GM19467 (cell line): ENCODE data around the gene ADAM15.

ENCODE experiments used
- ATAC-seq: cut with Tn5 transposase; IDR thresholded peaks from one replicate; pipeline ENCODE4 v1.9.1; 2021; ENCODE audit warnings: mild to moderate bottlenecking, moderate library complexity; ENCODE audit not compliant: unreplicated experiment

ADAM15 gene

GRCh38 chr1:155029513-155030242 lies 21.4 kb upstream of the ADAM15 start:
- no peak for ATAC-seq

- ATAC-seq: no peak
Observed at GRCh38 chr1:155030243-155030795, 20.8 kb upstream of the ADAM15 start.

- no peak for ATAC-seq
Observed at GRCh38 chr1:155030899-155031298, 20.2 kb upstream of the ADAM15 start.

GRCh38 chr1:155032886-155033285 lies 18.2 kb upstream of the ADAM15 start:
- ATAC-seq: no peak

GRCh38 chr1:155033524-155033923 lies 17.6 kb upstream of the ADAM15 start, which contains the start of the genes DCST1 and DCST2:
Gene DCST1 (plus strand): TSS chr1:155033824. CDS start chr1:155034037, 213 bp downstream.
Gene DCST2 (minus strand): TSS chr1:155033781. CDS start chr1:155033701, 80 bp downstream.
- ATAC-seq: no peak

GRCh38 chr1:155034318-155035208 lies 16.6 kb upstream of the ADAM15 start:
- no peak for ATAC-seq

- ATAC-seq: no peak
Observed at GRCh38 chr1:155035936-155036335, 15.2 kb upstream of the ADAM15 start.

GRCh38 chr1:155037043-155037442 lies 14.1 kb upstream of the ADAM15 start:
- no peak for ATAC-seq

GRCh38 chr1:155037851-155038441 lies 13.2 kb upstream of the ADAM15 start:
- ATAC-seq: no peak

- no peak for ATAC-seq
Observed at GRCh38 chr1:155038602-155039307, 12.4 kb upstream of the ADAM15 start.

GRCh38 chr1:155039308-155039669 lies 11.8 kb upstream of the ADAM15 start:
- no peak for ATAC-seq

GRCh38 chr1:155040358-155041093 lies 10.6 kb upstream of the ADAM15 start:
- no peak for ATAC-seq

- ATAC-seq: no peak
Observed at GRCh38 chr1:155042789-155043188, 8.3 kb upstream of the ADAM15 start.

GRCh38 chr1:155043301-155043702 lies 7.8 kb upstream of the ADAM15 start:
- no peak for ATAC-seq

- ATAC-seq: no peak
Observed at GRCh38 chr1:155043793-155044192, 7.3 kb upstream of the ADAM15 start.

GRCh38 chr1:155044365-155044764 lies 6.8 kb upstream of the ADAM15 start:
- ATAC-seq: no peak

GRCh38 chr1:155044812-155045657 lies 6.1 kb upstream of the ADAM15 start:
- ATAC-seq: no peak

GRCh38 chr1:155048449-155049334 lies 2.4 kb upstream of the ADAM15 start:
- no peak for ATAC-seq
